Stomach (tissue), 4 donors: ENCODE results near the gene RAB1B.

ENCODE experiments used
- EP300 ChIP-seq: sonication (generic); formaldehyde crosslinking; IDR thresholded peaks from one replicate; pipeline ENCODE4 v1.6.1; 2017; ENCODE audit warnings: antibody characterized with exemption
- POLR2A ChIP-seq, 4 donors: fragments of 450-650 bp; IDR thresholded peaks; one replicate each; pipeline ENCODE4 v1.6.1; 2016; ENCODE audit warnings: antibody characterized with exemption in 4 of 4, control low read depth in 2 of 4, mild to moderate bottlenecking in 1 of 4, moderate library complexity in 1 of 4
- POLR2AphosphoS5 ChIP-seq, 3 donors: sonication (generic); formaldehyde crosslinking; IDR thresholded peaks; one replicate each; pipeline ENCODE4 v1.6.1; 2016; ENCODE audit warnings: antibody characterized with exemption in 3 of 3
- TF ChIP-seq, protein P1 (sequence below), 7 experiments: fragments of 450-650 bp in 4 of 7; fragments of 200-600 bp in 3 of 7; sonication (generic) in 3 of 7; IDR thresholded peaks; one replicate each; pipeline ENCODE4 v1.5.1; 2016 to 2019; ENCODE audit warnings: antibody characterized with exemption in 7 of 7, control low read depth in 2 of 7, mild to moderate bottlenecking in 1 of 7

DNA sequence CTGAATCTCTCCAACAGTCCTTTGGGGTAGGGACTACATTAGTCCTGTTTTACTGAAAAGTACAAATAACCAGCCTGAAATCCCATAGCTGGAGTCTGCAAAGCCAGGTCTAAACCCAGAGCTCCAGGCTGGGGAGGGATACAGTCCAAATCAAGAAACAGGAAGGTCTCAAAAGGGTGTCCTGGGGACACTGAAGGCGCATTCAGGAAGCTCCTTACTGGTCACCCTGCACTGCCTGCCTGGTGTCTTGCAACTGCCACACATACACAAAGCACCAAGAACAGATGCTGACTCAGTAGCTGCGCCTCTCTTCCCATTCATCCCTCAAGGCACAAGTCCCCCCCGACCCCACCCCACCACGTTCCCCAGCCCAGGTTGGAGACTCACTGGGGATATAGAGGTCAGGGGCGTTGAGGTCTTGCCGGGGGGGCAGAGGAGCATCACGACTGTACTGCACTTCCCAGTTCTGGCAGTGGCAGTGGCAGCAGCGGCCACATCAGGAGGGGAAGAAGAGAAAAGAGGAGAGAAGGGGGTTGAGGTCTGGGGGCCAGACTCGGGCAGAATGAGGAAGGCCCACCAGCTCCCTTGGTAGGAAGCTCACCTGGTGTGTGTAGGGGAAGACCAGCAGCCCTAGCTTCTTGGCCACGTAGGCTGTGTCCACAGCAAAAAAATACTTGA is 18.9 kb downstream of the RAB1B start:
- TF ChIP-seq POLR2A (IDR thresholded peaks at IDR 0.05) (no peak), POLR2AphosphoS5 (IDR thresholded peaks at IDR 0.05) (no peak), EP300 (no peak)
- TF ChIP-seq, protein P1, sequence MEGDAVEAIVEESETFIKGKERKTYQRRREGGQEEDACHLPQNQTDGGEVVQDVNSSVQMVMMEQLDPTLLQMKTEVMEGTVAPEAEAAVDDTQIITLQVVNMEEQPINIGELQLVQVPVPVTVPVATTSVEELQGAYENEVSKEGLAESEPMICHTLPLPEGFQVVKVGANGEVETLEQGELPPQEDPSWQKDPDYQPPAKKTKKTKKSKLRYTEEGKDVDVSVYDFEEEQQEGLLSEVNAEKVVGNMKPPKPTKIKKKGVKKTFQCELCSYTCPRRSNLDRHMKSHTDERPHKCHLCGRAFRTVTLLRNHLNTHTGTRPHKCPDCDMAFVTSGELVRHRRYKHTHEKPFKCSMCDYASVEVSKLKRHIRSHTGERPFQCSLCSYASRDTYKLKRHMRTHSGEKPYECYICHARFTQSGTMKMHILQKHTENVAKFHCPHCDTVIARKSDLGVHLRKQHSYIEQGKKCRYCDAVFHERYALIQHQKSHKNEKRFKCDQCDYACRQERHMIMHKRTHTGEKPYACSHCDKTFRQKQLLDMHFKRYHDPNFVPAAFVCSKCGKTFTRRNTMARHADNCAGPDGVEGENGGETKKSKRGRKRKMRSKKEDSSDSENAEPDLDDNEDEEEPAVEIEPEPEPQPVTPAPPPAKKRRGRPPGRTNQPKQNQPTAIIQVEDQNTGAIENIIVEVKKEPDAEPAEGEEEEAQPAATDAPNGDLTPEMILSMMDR (IDR thresholded peaks at IDR 0.05), result no peak
